Activated T-helper 1 cell treated with anti-CD3 and anti-CD28 coated beads, Interleukin-12 subunit alpha, Interleukin-12 subunit beta, Interleukin-2, Interleukin-4 antibody, amounts not matched to agents 30 ng/mL and 10 ng/mL and 1 ng/mL, durations not matched to agents 14 hours and 24 hours and 36 hours (primary cell): Measurements from ENCODE around the gene PBX4. TPM values are rescaled to one million over a fixed set of nuclear protein-coding genes. Genes with fewer than 3 reads are reported as not detected.

Source experiments
- DNase-seq: peaks from one replicate; pipeline ENCODE4 v3.0.0; 2021; ENCODE audit warnings: low spot score
- H3K27ac Mint-ChIP-seq: one replicate; pipeline ENCODE4 v1.8.0; 2021; ENCODE audit warnings: mild to moderate bottlenecking, mixed read lengths
- H3K27me3 Mint-ChIP-seq: one replicate; pipeline ENCODE4 v1.8.0; 2022; ENCODE audit warnings: mild to moderate bottlenecking, moderate library complexity, mixed read lengths; ENCODE audit not compliant: insufficient read depth
- H3K36me3 Mint-ChIP-seq: one replicate; pipeline ENCODE4 v1.8.0; 2021; ENCODE audit warnings: low read depth, mixed read lengths
- H3K4me1 Mint-ChIP-seq: one replicate; pipeline ENCODE4 v1.8.0; 2021; ENCODE audit warnings: low read depth, mixed read lengths
- H3K4me3 Mint-ChIP-seq: one replicate; pipeline ENCODE4 v1.8.0; 2021; ENCODE audit warnings: mild to moderate bottlenecking, moderate library complexity, mixed read lengths
- H3K9me3 Mint-ChIP-seq: one replicate; pipeline ENCODE4 v1.8.0; 2021; ENCODE audit warnings: mixed read lengths
- intact Hi-C: fragments of 100-400 bp; cut with micrococcal nuclease; formaldehyde crosslinking; loops from one replicate; pipeline ENCODE4 v1.15.1; 2024
- total RNA-seq: library from RNA; stranded (reverse); gene quantifications from 2 replicates; pipeline ENCODE4 v1.2.3, GENCODE V29; 2022

Gene PBX4
- total RNA-seq, 1 donor from 2014 or later, result 29.6 TPM

GRCh38 chr19:19655641-19656343 lies 37.3 kb upstream of the PBX4 start:
- Mint-ChIP-seq H3K4me3 (no peak overlapping the region), H3K27me3 (no peaks in the 10 kb centered on the region), H3K27ac (no peak overlapping the region), H3K4me1 (no peaks in the 10 kb centered on the region), H3K9me3 (no peaks in the 10 kb centered on the region), H3K36me3 (peaks cover 53% of the 10 kb centered on the region)
- no peak for DNase-seq
- intact Hi-C loops, result no loop called here

- Mint-ChIP-seq H3K27ac (no peak overlapping the region), H3K4me3 (no peak overlapping the region), H3K27me3 (no peaks in the 10 kb centered on the region), H3K9me3 (no peaks in the 10 kb centered on the region), H3K36me3 (peaks cover 55% of the 10 kb centered on the region), H3K4me1 (no peaks in the 10 kb centered on the region)
- no peak for DNase-seq
- intact Hi-C loops, result no loop called here
These were observed 36.6 kb upstream of the PBX4 start for GRCh38 chr19:19655051-19655594.

GRCh38 chr19:19654441-19654840 lies 36.0 kb upstream of the PBX4 start:
- H3K27me3 Mint-ChIP-seq, result no peaks in the 10 kb centered on the region
- no peaks in the 10 kb centered on the region for H3K4me1 Mint-ChIP-seq
- intact Hi-C loops, result no loop called here
- DNase-seq, result no peak
- no peak overlapping the region for H3K4me3 Mint-ChIP-seq
- peaks cover 53% of the 10 kb centered on the region for H3K36me3 Mint-ChIP-seq
- no peak overlapping the region for H3K27ac Mint-ChIP-seq
- no peaks in the 10 kb centered on the region for H3K9me3 Mint-ChIP-seq

- Mint-ChIP-seq H3K4me3 (no peak overlapping the region), H3K27ac (no peak overlapping the region), H3K4me1 (no peaks in the 10 kb centered on the region), H3K27me3 (no peaks in the 10 kb centered on the region), H3K9me3 (no peaks in the 10 kb centered on the region), H3K36me3 (peaks cover 53% of the 10 kb centered on the region)
- DNase-seq, result no peak
- intact Hi-C loops, result no loop called here
These were observed 35.2 kb upstream of the PBX4 start for GRCh38 chr19:19653597-19654147.

GRCh38 chr19:19652482-19653295 lies 34.2 kb upstream of the PBX4 start:
- peaks cover 48% of the 10 kb centered on the region for H3K36me3 Mint-ChIP-seq
- H3K27me3 Mint-ChIP-seq, result no peaks in the 10 kb centered on the region
- H3K9me3 Mint-ChIP-seq, result no peaks in the 10 kb centered on the region
- H3K4me1 Mint-ChIP-seq, result no peaks in the 10 kb centered on the region
- no peak overlapping the region for H3K27ac Mint-ChIP-seq
- no peak for DNase-seq
- intact Hi-C loops, result no loop called here
- H3K4me3 Mint-ChIP-seq, result no peak overlapping the region

GRCh38 chr19:19651076-19651475 lies 32.6 kb upstream of the PBX4 start:
- DNase-seq, result no peak
- no peak overlapping the region for H3K27ac Mint-ChIP-seq
- no peak overlapping the region for H3K4me3 Mint-ChIP-seq
- intact Hi-C loops, result no loop called here
- no peaks in the 10 kb centered on the region for H3K4me1 Mint-ChIP-seq
- no peaks in the 10 kb centered on the region for H3K9me3 Mint-ChIP-seq
- H3K27me3 Mint-ChIP-seq, result no peaks in the 10 kb centered on the region
- H3K36me3 Mint-ChIP-seq, result peaks cover 45% of the 10 kb centered on the region

- Mint-ChIP-seq H3K9me3 (no peaks in the 10 kb centered on the region), H3K36me3 (peaks cover 43% of the 10 kb centered on the region)
- intact Hi-C loops, result no loop called here
These were observed 31.8 kb upstream of the PBX4 start for GRCh38 chr19:19650331-19650730.

GRCh38 chr19:19649580-19649995 lies 31.1 kb upstream of the PBX4 start:
- Mint-ChIP-seq H3K27ac (no peak overlapping the region), H3K4me1 (no peaks in the 10 kb centered on the region), H3K9me3 (no peaks in the 10 kb centered on the region), H3K4me3 (no peak overlapping the region), H3K36me3 (peaks cover 41% of the 10 kb centered on the region), H3K27me3 (no peaks in the 10 kb centered on the region)
- no peak for DNase-seq
- intact Hi-C loops, result no loop called here

More at GRCh38 chr19:19650331-19650730, 31.8 kb upstream of the PBX4 start:
- no peak overlapping the region for H3K27ac Mint-ChIP-seq
- H3K27me3 Mint-ChIP-seq, result no peaks in the 10 kb centered on the region
- H3K4me1 Mint-ChIP-seq, result no peaks in the 10 kb centered on the region
- no peak overlapping the region for H3K4me3 Mint-ChIP-seq
- no peak for DNase-seq

GRCh38 chr19:19649155-19649554 lies 30.7 kb upstream of the PBX4 start:
- Mint-ChIP-seq H3K27me3 (no peaks in the 10 kb centered on the region), H3K9me3 (no peaks in the 10 kb centered on the region), H3K4me3 (no peak overlapping the region), H3K27ac (peak overlapping the region; percentile 52), H3K36me3 (peaks cover 41% of the 10 kb centered on the region), H3K4me1 (no peaks in the 10 kb centered on the region)
- intact Hi-C loops, result no loop called here
- no peak for DNase-seq

GRCh38 chr19:19647037-19647835 lies 28.7 kb upstream of the PBX4 start:
- H3K36me3 Mint-ChIP-seq, result peaks cover 31% of the 10 kb centered on the region
- peaks cover 4% of the 10 kb centered on the region for H3K4me1 Mint-ChIP-seq
- no peak overlapping the region for H3K4me3 Mint-ChIP-seq
- no peaks in the 10 kb centered on the region for H3K9me3 Mint-ChIP-seq
- H3K27ac Mint-ChIP-seq, result no peak overlapping the region
- no peak for DNase-seq
- H3K27me3 Mint-ChIP-seq, result no peaks in the 10 kb centered on the region
- intact Hi-C loops, result no loop called here

- Mint-ChIP-seq H3K36me3 (peaks cover 25% of the 10 kb centered on the region), H3K4me3 (no peak overlapping the region), H3K4me1 (peaks cover 12% of the 10 kb centered on the region), H3K27me3 (no peaks in the 10 kb centered on the region), H3K27ac (no peak overlapping the region), H3K9me3 (no peaks in the 10 kb centered on the region)
- intact Hi-C loops, result no loop called here
- DNase-seq, result no peak
These were observed 26.9 kb upstream of the PBX4 start for GRCh38 chr19:19645233-19645870.

GRCh38 chr19:19644054-19644388 lies 25.5 kb upstream of the PBX4 start:
- H3K9me3 Mint-ChIP-seq, result no peaks in the 10 kb centered on the region
- H3K36me3 Mint-ChIP-seq, result peaks cover 20% of the 10 kb centered on the region
- intact Hi-C loops, result no loop called here
- peak overlapping the region; percentile 95 for H3K4me3 Mint-ChIP-seq
- peaks cover 18% of the 10 kb centered on the region for H3K4me1 Mint-ChIP-seq
- no peak for DNase-seq
- no peaks in the 10 kb centered on the region for H3K27me3 Mint-ChIP-seq
- H3K27ac Mint-ChIP-seq, result peak overlapping the region; percentile 93
